B cell (primary cell): ENCODE data around the gene PITPNM2. TPM values are rescaled to one million over a fixed set of nuclear protein-coding genes. Genes with fewer than 3 reads are reported as not detected.

Experiments
- ATAC-seq: fragments of 200-7000 bp; cut with Tn5 transposase; one replicate; pipeline ENCODE4 v1.10.0; 2021; ENCODE audit warnings: low read depth, mild to moderate bottlenecking, moderate number of reproducible peaks, moderate library complexity
- CTCF ChIA-PET: fragments of 350-600 bp; sonication (Branson Sonifier 250); formaldehyde crosslinking; loops from one replicate; lab custom pipeline; 2021; ENCODE audit warnings: antibody characterized with exemption, inconsistent platforms; lab: Charles Lee
- POLR2A ChIA-PET: fragments of 350-600 bp; sonication (Branson Sonifier 250); formaldehyde crosslinking; loops from one replicate; lab custom pipeline; 2021; ENCODE audit warnings: antibody characterized with exemption; lab: Charles Lee
- DNase-seq: peaks from one replicate; pipeline ENCODE4 v3.0.0; 2013
- H2AFZ ChIP-seq: 2 replicates; pipeline ENCODE4 v1.6.1; 2012; ENCODE audit warnings: mild to moderate bottlenecking, low read depth, low read length; ENCODE audit not compliant: insufficient read depth, poor library complexity, severe bottlenecking
- H3K27ac ChIP-seq, 2 donors: 1 replicate in 1 of 2; 2 replicates in 1 of 2; pipeline ENCODE4 v1.5.1; 2012 to 2013; ENCODE audit warnings: low read length in 2 of 2, mild to moderate bottlenecking in 2 of 2, moderate library complexity in 1 of 2
- H3K27me3 ChIP-seq, 4 experiments: fragments of 200-600 bp in 1 of 4; sonication (generic) in 1 of 4; replicated peaks in 1 of 4; 1 replicate in 2 of 4; 2 replicates in 2 of 4; pipeline versions ENCODE4 v1.6.1 to v1.7.0; 2013 to 2016; ENCODE audit warnings: low read length in 3 of 4, mild to moderate bottlenecking in 2 of 4, mixed read lengths in 1 of 4, moderate library complexity in 1 of 4; ENCODE audit not compliant: insufficient read depth in 4 of 4, control insufficient read depth in 3 of 4; ENCODE audit errors: control extremely low read depth in 1 of 4
- H3K36me3 ChIP-seq, 2 experiments: replicated peaks in 1 of 2; 1 replicate in 1 of 2; 2 replicates in 1 of 2; pipeline versions ENCODE4 v1.6.1 to v1.7.1; 2013; ENCODE audit warnings: low read length in 1 of 2; ENCODE audit not compliant: insufficient read depth in 2 of 2, control insufficient read depth in 1 of 2; ENCODE audit errors: control extremely low read depth in 1 of 2, extremely low read depth in 1 of 2
- H3K4me1 ChIP-seq, 2 donors: fragments of 200-600 bp in 1 of 2; sonication (generic) in 1 of 2; 1 replicate in 1 of 2; 2 replicates in 1 of 2; pipeline versions ENCODE4 v1.5.1 to v1.6.1; 2013 to 2017; ENCODE audit warnings: low read length in 2 of 2; ENCODE audit not compliant: control insufficient read depth in 2 of 2, insufficient read depth in 2 of 2
- H3K4me2 ChIP-seq: replicated peaks from 2 replicates; pipeline ENCODE3; 2012; ENCODE audit warnings: mild to moderate bottlenecking, low read depth, low read length; ENCODE audit not compliant: poor library complexity, severe bottlenecking
- H3K4me3 ChIP-seq, 5 experiments: fragments of 200-600 bp in 1 of 5; sonication (generic) in 1 of 5; 1 replicate in 3 of 5; 2 replicates in 2 of 5; pipeline versions ENCODE4 v1.5.1 to v1.7.0; 2011 to 2016; ENCODE audit warnings: low read length in 4 of 5, mild to moderate bottlenecking in 4 of 5, low read depth in 2 of 5, control low read depth in 1 of 5, moderate library complexity in 1 of 5; ENCODE audit not compliant: insufficient read depth in 1 of 5; ENCODE audit errors: control extremely low read depth in 1 of 5, extremely low read depth in 1 of 5
- H3K79me2 ChIP-seq: fragments of 200-600 bp; sonication (generic); one replicate; pipeline ENCODE4 v1.6.0; 2016; ENCODE audit warnings: low read length; ENCODE audit not compliant: control insufficient read depth, insufficient read depth
- H3K9ac ChIP-seq: fragments of 200-600 bp; sonication (generic); 2 replicates; pipeline ENCODE4 v1.6.1; 2017; ENCODE audit warnings: mild to moderate bottlenecking, low read length, moderate library complexity
- H3K9me3 ChIP-seq, 3 donors: one replicate each; pipeline versions ENCODE4 v1.6.1 to v1.7.1; 2013; ENCODE audit warnings: low read length in 2 of 3; ENCODE audit not compliant: control insufficient read depth in 2 of 3, insufficient read depth in 1 of 3; ENCODE audit errors: control extremely low read depth in 1 of 3
- H4K20me1 ChIP-seq: 2 replicates; pipeline ENCODE4 v1.6.0; 2012; ENCODE audit warnings: mild to moderate bottlenecking, low read length; ENCODE audit not compliant: insufficient read depth, control insufficient read depth, poor library complexity, severe bottlenecking
- H3K27ac Mint-ChIP-seq: one replicate; pipeline ENCODE4 v1.8.0; 2021; ENCODE audit warnings: mixed read lengths
- H3K27me3 Mint-ChIP-seq: one replicate; pipeline ENCODE4 v1.8.0; 2021; ENCODE audit warnings: mixed read lengths
- H3K4me1 Mint-ChIP-seq: one replicate; pipeline ENCODE4 v1.8.0; 2021; ENCODE audit warnings: mixed read lengths
- H3K4me3 Mint-ChIP-seq: one replicate; pipeline ENCODE4 v1.8.0; 2021; ENCODE audit warnings: mixed read lengths
- H3K9me3 Mint-ChIP-seq: one replicate; pipeline ENCODE4 v1.8.0; 2022; ENCODE audit warnings: mixed read lengths; ENCODE audit not compliant: insufficient read depth
- CTCF ChIP-seq: fragments of 200-600 bp; IDR thresholded peaks from one replicate; pipeline ENCODE4 v1.8.0; 2022; ENCODE audit warnings: antibody characterized with exemption, mild to moderate bottlenecking
- EZH2 ChIP-seq: IDR thresholded peaks from 2 replicates; pipeline ENCODE4 v1.6.1; 2012; ENCODE audit warnings: borderline replicate concordance, low read depth, mild to moderate bottlenecking, moderate library complexity, low read length; ENCODE audit not compliant: insufficient read depth, poor library complexity, severe bottlenecking
- WGBS: methylation state at CpG from one replicate; pipeline ENCODE4 v1.1.5; 2013; ENCODE audit warnings: missing lambda C conversion rate; ENCODE audit not compliant: insufficient coverage; 5-methylcytosine and 5-hydroxymethylcytosine counted together
- intact Hi-C: fragments of 100-400 bp; cut with micrococcal nuclease; formaldehyde crosslinking; loops from one replicate; pipeline ENCODE4 v1.10.0; 2022
- polyA plus RNA-seq: library from polyadenylated mRNA; depleted of rRNA; stranded (reverse); fragments of >200 nt; gene quantifications from 2 replicates; pipeline ENCODE4 v1.2.3, GENCODE V29; 2012
- total RNA-seq, 2 donors: library from RNA; stranded (reverse); fragments of 120-200 nt in 1 of 2; gene quantifications; 1 replicate in 1 of 2; 2 replicates in 1 of 2; pipeline versions ENCODE4 v1.2.3 to v1.2.4, GENCODE V29; 2013 to 2022

The PITPNM2 gene
- total and polyA plus RNA-seq, 2 donors (not counting 1 experiment from before 2014, with no cell fraction given): 9.6 to 28.6 TPM

- Mint-ChIP-seq H3K9me3 (no peaks in the 10 kb centered on the region), H3K4me1 (peaks cover 42% of the 10 kb centered on the region), H3K4me3 (peak overlapping the region; percentile 5), H3K27me3 (no peaks in the 10 kb centered on the region), H3K27ac (peak overlapping the region; percentile 41)
- no peaks in the 10 kb centered on the region for H3K36me3 ChIP-seq
- no peak overlapping the region for H2AFZ ChIP-seq
- no peaks in the 10 kb centered on the region for H4K20me1 ChIP-seq
- no peak for DNase-seq
- intact Hi-C loops: no loop called here
- no peak overlapping the region for H3K4me3 ChIP-seq
- H3K79me2 ChIP-seq: peaks cover 50% of the 10 kb centered on the region
- H3K27ac ChIP-seq: no peak overlapping the region
- peaks cover 0 to 8% (median 0%) of the 10 kb centered on the region in 3 donors for H3K9me3 ChIP-seq
- ChIA-PET POLR2A (no interaction called here), CTCF (interaction anchor here (1.2 kb wide), 1 partner anchor 9 kb away, joined by 4 read pairs; no protein-coding TSS in a partner anchor)
- ATAC-seq: no peak
- H3K4me1 ChIP-seq: peaks cover 23 to 53% of the 10 kb centered on the region in 2 donors
- H3K9ac ChIP-seq: no peak overlapping the region
- 78% methylated on average over 2 of the region's 6 CpGs for WGBS
- TF ChIP-seq EZH2 (no peak), CTCF (no peak)
- no peaks in the 10 kb centered on the region for H3K27me3 ChIP-seq
- H3K4me2 ChIP-seq: no peak overlapping the region
Observed at GRCh38 chr12:123126294-123127181, 24.4 kb downstream of the PITPNM2 start.

- WGBS: 100% methylated on average over 1 of the region's 3 CpGs
Observed at GRCh38 chr12:123122626-123123025, 28.3 kb downstream of the PITPNM2 start.

More at GRCh38 chr12:123122626-123123025, 28.3 kb downstream of the PITPNM2 start:
- no peak overlapping the region for H3K4me2 ChIP-seq
- H3K9me3 Mint-ChIP-seq: no peaks in the 10 kb centered on the region
- POLR2A ChIA-PET: no interaction called here
- H3K27me3 ChIP-seq: no peaks in the 10 kb centered on the region
- no peak for DNase-seq
- no peak overlapping the region for H2AFZ ChIP-seq
- no peak for ATAC-seq
- no peaks in the 10 kb centered on the region for H3K36me3 ChIP-seq
- peak overlapping the region; percentile 28 for H3K27ac Mint-ChIP-seq
- no peak overlapping the region for H3K9ac ChIP-seq
- intact Hi-C loops: no loop called here
- CTCF ChIA-PET: interaction anchor here (0.6 to 2.3 kb wide), 3 partner anchors 8 to 54 kb away, joined by 3 to 6 read pairs (median 4); no protein-coding TSS in a partner anchor
- peaks cover 36 to 59% of the 10 kb centered on the region in 2 donors for H3K4me1 ChIP-seq
- H4K20me1 ChIP-seq: no peaks in the 10 kb centered on the region
- H3K4me3 Mint-ChIP-seq: no peak overlapping the region
- peaks cover 55% of the 10 kb centered on the region for H3K4me1 Mint-ChIP-seq
- no peak overlapping the region for H3K27ac ChIP-seq
- H3K9me3 ChIP-seq: peaks cover 0 to 4% (median 0%) of the 10 kb centered on the region in 3 donors
- peaks cover 60% of the 10 kb centered on the region for H3K79me2 ChIP-seq
- H3K27me3 Mint-ChIP-seq: no peaks in the 10 kb centered on the region
- no peak for TF ChIP-seq EZH2
- no peak for TF ChIP-seq CTCF
- no peak overlapping the region for H3K4me3 ChIP-seq
